Activated CD8-positive, alpha-beta memory T cell treated with anti-CD3 and anti-CD28 coated beads, Interleukin-2, amount 10 ng/mL, durations not matched to agents 7 days and 5 days (primary cell): ENCODE measurements around the gene ADAT1. TPM values are rescaled to one million over a fixed set of nuclear protein-coding genes. Genes with fewer than 3 reads are reported as not detected.
A peak's percentile ranks its signal among the peaks of the same experiment; 100 is the strongest.
"Not testable (repeated sequence)": the region's sequence is repeated elsewhere in the genome, so short reads cannot be mapped to it uniquely, and the experiment has no call there.

Experiments used
- ATAC-seq: fragments of 150-1000 bp; cut with Tn5 transposase; one replicate; pipeline ENCODE4 v1.10.0; 2021; ENCODE audit warnings: moderate library complexity
- CTCF ChIA-PET: fragments of 350-600 bp; sonication (Branson Sonifier 250); formaldehyde crosslinking; loops from one replicate; lab custom pipeline; 2021; ENCODE audit warnings: antibody characterized with exemption; lab: Charles Lee
- DNase-seq: peaks from one replicate; pipeline ENCODE4 v3.0.0-alpha.2; 2020
- H3K27ac Mint-ChIP-seq: one replicate; pipeline ENCODE4 v1.8.0; 2021; ENCODE audit warnings: mild to moderate bottlenecking, mixed read lengths
- H3K27me3 Mint-ChIP-seq: one replicate; pipeline ENCODE4 v1.8.0; 2021; ENCODE audit warnings: mixed read lengths
- H3K36me3 Mint-ChIP-seq: one replicate; pipeline ENCODE4 v1.8.0; 2021; ENCODE audit warnings: mild to moderate bottlenecking, mixed read lengths
- H3K4me1 Mint-ChIP-seq: one replicate; pipeline ENCODE4 v1.8.0; 2021; ENCODE audit warnings: mixed read lengths
- H3K4me3 Mint-ChIP-seq: one replicate; pipeline ENCODE4 v1.8.0; 2021; ENCODE audit warnings: mild to moderate bottlenecking, moderate library complexity, mixed read lengths
- H3K9me3 Mint-ChIP-seq: one replicate; pipeline ENCODE4 v1.8.0; 2022; ENCODE audit warnings: low read depth, mixed read lengths
- total RNA-seq, 2 experiments: library from RNA; stranded (reverse); gene quantifications; one replicate each; pipeline ENCODE4 v1.2.3, GENCODE V29; 2021

The ADAT1 gene
- total RNA-seq, 2 experiments from 2014 or later: 48.3 to 57.2 TPM

DNA sequence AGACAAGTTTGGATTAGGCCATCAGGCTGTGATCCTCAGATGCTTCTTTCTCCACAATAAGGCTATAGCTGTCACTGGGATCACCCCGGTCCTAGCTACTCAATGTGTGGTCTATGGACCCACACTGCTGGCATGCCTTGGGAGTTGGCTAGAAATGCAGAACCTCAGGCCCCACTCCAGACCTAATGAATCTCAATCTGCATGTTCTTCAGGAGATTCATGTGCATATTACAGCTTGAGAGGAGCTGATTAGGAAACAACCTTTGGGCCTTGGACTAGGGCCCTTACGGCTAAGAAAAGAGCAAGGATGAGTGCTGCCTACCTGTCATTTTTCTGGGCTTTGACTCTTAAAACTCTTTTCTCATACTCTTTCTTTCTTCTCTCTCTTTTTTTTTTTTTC, 7.5 kb downstream of the ADAT1 start:
- no peak for DNase-seq

DNA sequence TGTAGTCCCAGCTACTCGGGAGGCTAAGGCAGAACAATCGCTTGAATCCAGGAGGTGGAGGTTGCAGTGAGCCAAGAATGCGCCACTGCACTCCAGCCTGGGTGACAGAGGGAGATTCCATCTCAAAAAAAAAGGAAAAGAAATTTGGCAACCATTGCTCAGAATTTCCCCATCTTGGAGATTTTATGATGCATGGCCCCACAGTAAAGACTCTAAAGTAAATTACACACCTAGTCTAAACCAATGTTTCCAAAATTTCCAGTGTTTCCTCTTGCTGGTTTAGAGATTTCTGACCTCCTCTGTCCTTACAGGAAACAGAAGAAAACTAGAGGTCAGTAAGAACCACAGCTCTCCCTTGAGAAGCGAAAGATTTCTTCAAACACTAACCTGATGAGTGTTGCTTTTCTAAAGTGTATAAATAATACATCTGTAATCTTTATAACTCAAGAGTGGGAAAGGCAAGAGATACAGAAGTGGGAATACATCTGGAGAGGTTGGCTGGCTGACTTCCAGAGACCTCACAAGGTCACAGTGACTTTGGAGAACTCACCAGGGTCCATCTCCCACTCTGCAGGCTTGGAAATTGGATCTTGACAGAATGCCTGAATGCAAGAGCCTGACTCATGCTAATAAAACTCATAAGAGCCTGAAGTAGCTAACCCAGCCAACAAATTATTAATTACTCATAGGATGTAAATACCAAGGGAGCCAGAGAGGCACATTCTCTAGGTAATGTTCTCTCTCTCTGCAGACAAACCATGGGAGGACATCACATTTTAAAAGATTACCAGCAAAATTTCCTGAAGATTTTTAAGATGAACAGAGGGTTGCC, 8.8 kb downstream of the ADAT1 start:
- CTCF ChIA-PET: no interaction called here
- peaks cover 31% of the 10 kb centered on the region for H3K4me1 Mint-ChIP-seq
- H3K9me3 Mint-ChIP-seq: no peaks in the 10 kb centered on the region
- no peak overlapping the region for H3K27ac Mint-ChIP-seq
- no peak overlapping the region for H3K4me3 Mint-ChIP-seq
- DNase-seq: no peak
- no peak for ATAC-seq
- no peaks in the 10 kb centered on the region for H3K27me3 Mint-ChIP-seq
- peaks cover 60% of the 10 kb centered on the region for H3K36me3 Mint-ChIP-seq

More for the DNA sequence above, 7.5 kb downstream of the ADAT1 start:
- Mint-ChIP-seq H3K4me3 (no peak overlapping the region), H3K9me3 (no peaks in the 10 kb centered on the region), H3K27ac (peak overlapping the region; percentile 89), H3K4me1 (peaks cover 39% of the 10 kb centered on the region), H3K36me3 (peaks cover 63% of the 10 kb centered on the region), H3K27me3 (no peaks in the 10 kb centered on the region)
- CTCF ChIA-PET: interaction anchor here (0.6 to 1.6 kb wide), 4 partner anchors 34 to 416 kb away, joined by 3 to 5 read pairs (median 4); partner anchors contain the start of gene GABARAPL2
- no peak for ATAC-seq

DNA sequence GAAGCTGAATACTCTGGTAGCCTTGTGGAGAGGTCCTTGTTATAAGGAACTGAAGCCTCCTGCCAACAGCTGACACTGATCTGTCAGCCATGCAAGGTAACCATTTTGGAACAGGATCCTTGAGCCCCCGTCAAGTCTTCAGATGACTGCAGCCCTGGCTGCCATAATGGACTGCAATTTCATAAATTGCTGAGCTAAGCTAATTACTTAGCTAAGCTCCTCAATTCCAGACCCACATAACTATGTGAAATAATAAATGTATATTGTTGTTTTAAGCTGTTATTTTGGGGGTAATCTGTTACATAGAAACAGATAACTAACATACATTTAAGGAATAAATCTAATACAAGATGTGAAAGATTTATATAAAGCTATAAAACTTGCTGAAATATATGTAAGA, 16.6 kb downstream of the ADAT1 start:
- Mint-ChIP-seq H3K27me3 (no peaks in the 10 kb centered on the region), H3K27ac (no peak overlapping the region), H3K9me3 (peaks cover 8% of the 10 kb centered on the region), H3K4me1 (peaks cover 3% of the 10 kb centered on the region), H3K4me3 (no peak overlapping the region), H3K36me3 (peaks cover 57% of the 10 kb centered on the region)
- CTCF ChIA-PET: interaction anchor here (1.0 to 1.7 kb wide), 4 partner anchors 11 to 89 kb away, joined by 3 to 7 read pairs (median 6); no protein-coding TSS in a partner anchor
- DNase-seq: no peak
- no peak for ATAC-seq

DNA sequence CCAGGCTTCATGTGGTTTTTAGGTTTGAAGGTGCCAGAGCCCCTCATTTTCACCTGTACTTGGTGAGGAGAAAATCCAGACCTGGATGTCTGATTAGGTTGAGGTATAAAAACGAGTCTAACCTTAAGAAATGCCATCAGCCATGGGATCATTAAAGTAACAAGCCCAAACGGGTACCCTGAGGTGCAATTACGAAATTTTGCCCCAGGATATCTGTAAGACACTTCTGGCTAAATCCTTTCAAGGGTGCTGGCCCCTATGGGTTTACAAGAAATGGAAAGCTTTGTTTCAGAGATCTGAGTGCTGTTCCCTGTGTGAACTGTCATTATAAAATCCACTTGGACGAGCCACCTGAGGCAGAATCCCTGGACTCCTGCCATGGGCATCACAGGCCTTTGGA, 19.8 kb downstream of the ADAT1 start:
- CTCF ChIA-PET: no interaction called here
- no peak for DNase-seq

DNA sequence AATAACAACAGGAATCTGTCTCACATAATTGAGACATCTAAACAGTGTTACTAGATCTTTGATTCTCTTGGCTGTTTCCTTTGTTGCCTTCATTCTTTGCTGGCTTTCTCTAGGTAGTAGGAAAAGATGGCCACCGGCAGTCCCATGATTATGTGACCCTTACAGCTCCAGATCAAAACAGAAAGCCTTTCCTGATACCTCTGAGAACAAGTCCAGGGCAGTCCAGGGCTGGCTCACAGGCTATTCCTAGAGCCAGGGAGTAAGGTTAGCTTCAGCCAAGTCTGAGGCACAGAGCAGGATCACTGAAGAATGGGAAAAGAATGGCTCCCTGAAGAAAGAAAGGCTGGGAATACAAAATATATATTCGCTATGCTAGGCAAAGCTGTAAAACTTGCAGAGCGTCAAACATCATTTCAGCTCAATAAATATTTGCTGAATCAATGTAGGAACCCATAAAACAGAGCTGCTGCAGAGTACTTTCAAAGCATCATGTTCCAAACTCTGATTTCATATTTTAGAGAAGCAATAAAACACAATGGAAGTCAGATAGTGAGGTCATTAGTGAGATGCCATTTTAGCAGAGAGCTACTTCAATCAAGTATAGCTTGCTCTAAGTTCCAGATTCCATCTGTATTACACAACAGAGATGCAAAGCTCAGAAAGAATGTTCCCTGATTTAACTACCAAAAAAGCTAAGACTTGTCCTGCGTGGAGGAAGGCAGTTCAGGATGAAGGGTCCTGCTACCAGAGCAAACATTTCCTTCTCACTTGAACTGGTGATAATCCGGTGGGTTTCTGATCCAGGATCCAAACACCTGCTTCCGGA, 23.4 kb downstream of the ADAT1 start:
- Mint-ChIP-seq H3K27ac (no peak overlapping the region), H3K9me3 (peaks cover 10% of the 10 kb centered on the region), H3K4me1 (peaks cover 6% of the 10 kb centered on the region), H3K36me3 (peaks cover 67% of the 10 kb centered on the region), H3K27me3 (no peaks in the 10 kb centered on the region), H3K4me3 (no peak overlapping the region)
- DNase-seq (no peak), ATAC-seq (no peak)
- CTCF ChIA-PET: no interaction called here

More for the DNA sequence above, 19.8 kb downstream of the ADAT1 start:
- no peak for ATAC-seq
- Mint-ChIP-seq H3K4me1 (peaks cover 3% of the 10 kb centered on the region), H3K36me3 (peaks cover 73% of the 10 kb centered on the region), H3K4me3 (no peak overlapping the region), H3K9me3 (peaks cover 8% of the 10 kb centered on the region), H3K27me3 (no peaks in the 10 kb centered on the region), H3K27ac (no peak overlapping the region)

DNA sequence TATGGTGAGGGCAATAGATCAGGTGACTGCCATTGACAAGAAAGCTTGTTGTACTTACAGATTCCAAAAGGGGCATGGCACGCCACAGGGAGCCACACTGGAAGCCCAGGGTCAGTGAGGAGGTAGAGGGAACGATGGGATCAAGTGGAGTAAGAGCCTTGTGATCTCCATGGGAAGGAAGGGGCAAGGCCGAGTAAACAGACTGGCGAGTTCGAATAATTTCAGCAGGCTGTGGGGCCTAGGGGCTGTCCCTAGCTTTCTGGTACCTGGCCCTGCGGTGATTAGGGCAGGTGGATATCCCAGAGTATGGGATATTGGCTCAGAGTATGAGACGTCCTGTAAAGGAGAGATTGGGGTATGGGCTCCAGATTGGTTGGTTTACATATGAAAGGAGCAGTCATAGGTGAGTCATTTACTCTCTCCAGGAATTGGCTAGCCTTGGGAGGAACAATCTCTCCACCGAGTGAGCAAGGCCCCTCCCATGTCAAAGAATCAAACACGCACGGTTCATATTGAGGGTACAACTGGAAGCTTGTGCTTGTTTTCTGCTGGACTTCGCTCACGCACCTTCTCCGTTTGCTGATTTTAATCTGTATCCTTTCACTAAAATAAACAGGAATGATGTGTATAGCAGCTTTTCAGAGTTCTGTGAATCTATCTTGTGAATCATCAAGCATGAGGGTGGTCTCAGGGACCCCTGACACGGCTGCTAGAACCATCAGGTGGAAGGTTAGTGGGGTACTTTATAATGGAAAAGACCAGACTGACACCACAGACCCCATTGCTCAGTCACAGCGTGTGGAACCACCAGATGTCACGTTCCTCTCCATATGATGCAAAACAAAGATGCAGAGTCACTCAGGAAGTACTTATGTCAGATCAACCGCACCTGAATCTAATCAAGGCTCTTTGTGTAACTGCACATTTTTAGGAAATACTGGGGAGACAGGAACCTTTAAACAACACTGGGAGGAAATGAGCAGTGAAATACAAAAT, 29.0 kb downstream of the ADAT1 start:
- ATAC-seq (peak; percentile 33), DNase-seq (peak; percentile 46)
- Mint-ChIP-seq H3K27me3 (no peaks in the 10 kb centered on the region), H3K27ac (peak overlapping the region; percentile 27), H3K4me1 (peaks cover 16% of the 10 kb centered on the region), H3K36me3 (peaks cover 20% of the 10 kb centered on the region), H3K4me3 (no peak overlapping the region), H3K9me3 (peaks cover 2% of the 10 kb centered on the region)
- CTCF ChIA-PET: interaction anchor here (1.0 kb wide), 1 partner anchor 77 kb away, joined by 3 read pairs; no protein-coding TSS in a partner anchor

DNA sequence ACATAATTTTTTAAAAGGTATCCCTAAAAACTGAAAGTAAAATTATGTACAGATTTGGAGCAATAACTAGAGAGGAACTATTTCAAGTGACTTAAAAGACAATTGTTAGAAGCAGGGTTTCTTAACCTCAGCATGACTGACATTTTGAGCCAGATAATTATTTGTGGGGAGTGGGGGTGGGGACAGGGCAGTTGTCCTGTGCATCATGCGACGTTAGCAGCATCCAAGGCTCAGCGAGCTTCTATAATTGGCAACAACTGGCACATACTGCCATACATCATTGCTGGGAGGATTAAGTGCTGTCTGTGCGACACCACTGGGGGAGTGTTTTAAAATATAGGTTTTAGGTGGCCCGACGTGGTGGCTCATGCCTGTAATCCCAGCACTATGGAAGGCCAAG, 29.8 kb downstream of the ADAT1 start:
- Mint-ChIP-seq H3K4me3 (no peak overlapping the region), H3K9me3 (peaks cover 2% of the 10 kb centered on the region), H3K27me3 (no peaks in the 10 kb centered on the region), H3K4me1 (peaks cover 16% of the 10 kb centered on the region), H3K36me3 (peaks cover 19% of the 10 kb centered on the region), H3K27ac (no peak overlapping the region)
- DNase-seq: no peak
- CTCF ChIA-PET: interaction anchor here (1.0 kb wide), 1 partner anchor 76 kb away, joined by 3 read pairs; no protein-coding TSS in a partner anchor
- no peak for ATAC-seq

DNA sequence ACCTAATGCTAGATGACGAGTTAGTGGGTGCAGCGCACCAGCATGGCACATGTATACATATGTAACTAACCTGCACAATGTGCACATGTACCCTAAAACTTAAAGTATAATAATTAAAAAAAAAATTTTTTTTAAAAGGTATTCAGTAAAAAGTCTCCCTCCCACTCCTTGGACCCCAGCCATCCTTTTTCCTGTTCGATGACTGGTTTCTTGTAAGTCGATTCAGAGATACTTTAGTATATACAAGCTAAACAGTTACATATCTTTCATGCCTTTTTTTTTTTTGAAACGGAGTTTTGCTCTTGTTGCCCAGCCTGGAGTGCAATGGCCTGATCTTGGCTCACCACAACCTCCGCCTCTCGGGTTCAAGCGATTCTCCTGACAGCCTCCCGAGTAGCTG, 31.2 kb downstream of the ADAT1 start:
- DNase-seq, H3K4me3 Mint-ChIP-seq, ATAC-seq, H3K36me3 Mint-ChIP-seq, H3K27ac Mint-ChIP-seq, H3K27me3 Mint-ChIP-seq, CTCF ChIA-PET, H3K9me3 Mint-ChIP-seq: not testable (repeated sequence)
- peaks cover 16% of the 10 kb centered on the region for H3K4me1 Mint-ChIP-seq

DNA sequence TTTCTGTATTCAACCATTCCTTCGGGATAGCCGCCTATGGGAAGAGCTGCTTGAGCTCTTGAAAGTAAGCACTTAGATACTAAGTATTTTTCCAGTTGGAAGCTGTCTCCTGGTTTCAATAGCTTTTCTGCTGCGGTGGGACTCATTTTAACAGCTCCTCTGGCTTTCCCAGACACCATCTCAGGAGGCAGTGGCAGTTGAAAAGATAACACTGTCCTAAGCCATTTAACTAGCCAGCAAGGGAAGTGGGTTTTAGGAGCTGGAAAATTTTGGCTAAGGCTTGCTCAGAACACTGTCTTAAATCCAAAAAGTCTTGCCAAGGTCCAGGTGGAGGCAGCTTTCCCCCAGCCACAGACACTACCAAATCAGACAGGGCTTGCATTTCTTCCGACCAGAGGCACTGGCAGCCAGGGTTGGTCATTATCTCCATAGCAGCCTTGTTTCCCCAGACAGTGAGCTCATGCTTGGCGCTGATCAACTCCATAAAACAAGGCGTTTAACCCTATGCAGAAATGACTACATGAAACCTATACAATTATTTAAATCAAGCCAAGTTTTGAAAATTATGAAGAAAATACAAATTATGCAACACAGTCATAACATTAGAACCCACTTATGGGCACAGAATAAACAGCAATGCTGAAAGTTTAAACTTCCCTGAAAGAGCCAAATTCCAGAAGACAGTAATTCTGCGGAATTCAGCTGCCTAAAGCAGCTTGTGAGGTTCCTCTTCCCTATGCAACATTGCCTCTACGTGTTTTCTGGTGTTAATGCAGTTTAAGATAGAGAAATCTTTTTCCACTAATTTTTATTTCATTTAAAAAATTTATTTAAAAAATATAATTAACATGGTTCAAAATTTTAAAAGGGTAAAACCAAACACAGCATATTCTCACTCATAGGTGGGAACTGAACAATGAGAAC, 31.9 kb downstream of the ADAT1 start:
- no peaks in the 10 kb centered on the region for H3K27me3 Mint-ChIP-seq
- H3K27ac Mint-ChIP-seq: no peak overlapping the region
- no peaks in the 10 kb centered on the region for H3K9me3 Mint-ChIP-seq
- DNase-seq (no peak), ATAC-seq (no peak)
- no peak overlapping the region for H3K4me3 Mint-ChIP-seq
- CTCF ChIA-PET: no interaction called here
- peaks cover 16% of the 10 kb centered on the region for H3K4me1 Mint-ChIP-seq
- peaks cover 5% of the 10 kb centered on the region for H3K36me3 Mint-ChIP-seq

DNA sequence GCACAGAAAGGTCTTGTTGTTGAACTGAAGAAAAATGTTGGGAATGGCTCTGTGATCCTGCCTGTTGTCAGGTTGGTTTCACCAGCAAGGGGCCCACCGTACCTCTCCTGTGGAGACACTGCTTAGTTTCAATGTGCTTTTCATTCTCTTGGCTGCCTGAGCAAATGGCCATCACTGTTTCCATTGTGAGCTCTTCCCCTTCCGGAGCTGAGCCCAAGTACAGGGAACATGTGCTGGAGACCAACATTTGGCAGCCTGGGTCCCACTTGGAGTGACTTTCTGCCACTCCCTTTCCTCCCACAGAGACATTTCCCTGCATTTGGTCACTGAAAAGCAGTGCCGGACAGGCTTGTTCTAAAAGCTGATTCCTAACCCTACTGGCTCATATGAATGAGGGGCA, 33.8 kb downstream of the ADAT1 start:
- Mint-ChIP-seq H3K27me3 (no peaks in the 10 kb centered on the region), H3K4me3 (no peak overlapping the region), H3K9me3 (no peaks in the 10 kb centered on the region), H3K36me3 (peaks cover 1% of the 10 kb centered on the region), H3K27ac (no peak overlapping the region), H3K4me1 (peaks cover 11% of the 10 kb centered on the region)
- DNase-seq (no peak), ATAC-seq (no peak)
- CTCF ChIA-PET: no interaction called here

DNA sequence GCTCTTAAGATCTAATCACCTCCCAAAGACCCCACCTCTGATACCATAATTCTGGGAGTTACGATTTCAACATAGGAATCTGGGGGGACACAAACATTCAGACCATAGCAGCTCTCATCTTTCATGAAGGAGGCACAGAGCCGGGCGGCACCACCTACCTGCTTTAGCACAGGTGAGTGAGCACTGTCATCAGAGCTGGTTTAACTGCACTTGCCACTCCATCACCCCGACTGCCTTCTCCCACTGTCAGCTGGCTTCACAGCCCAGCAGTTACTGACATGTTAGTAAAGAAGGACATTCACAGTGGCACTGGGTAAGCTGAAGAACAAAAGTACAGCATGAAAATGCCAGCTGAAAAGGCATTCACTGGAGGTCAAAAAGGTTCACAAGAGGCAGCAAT, 34.4 kb downstream of the ADAT1 start:
- Mint-ChIP-seq H3K4me1 (peaks cover 6% of the 10 kb centered on the region), H3K4me3 (no peak overlapping the region), H3K27ac (no peak overlapping the region), H3K27me3 (no peaks in the 10 kb centered on the region), H3K9me3 (no peaks in the 10 kb centered on the region), H3K36me3 (peaks cover under 1% of the 10 kb centered on the region)
- CTCF ChIA-PET: no interaction called here
- ATAC-seq: no peak
- DNase-seq: no peak

DNA sequence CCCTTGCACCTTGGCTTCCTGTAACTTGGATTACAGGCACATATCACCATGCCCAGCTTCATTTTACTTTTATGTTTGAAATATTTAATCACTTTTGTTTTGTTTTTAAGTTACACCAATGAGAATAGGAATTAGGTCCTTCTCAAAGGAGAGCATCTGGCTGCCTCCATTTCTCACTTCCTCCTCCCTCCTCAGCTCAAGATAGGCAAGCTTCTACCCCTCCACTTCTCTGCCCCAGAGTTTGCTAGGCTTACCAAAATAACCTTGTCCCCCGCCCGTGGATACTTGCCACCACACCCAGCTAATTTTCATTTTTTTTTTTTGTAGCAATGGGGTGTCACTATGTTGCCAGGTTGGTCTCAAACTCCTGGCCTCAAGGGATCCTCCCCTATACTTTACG, 39.0 kb downstream of the ADAT1 start:
- H3K4me3 Mint-ChIP-seq: no peak overlapping the region
- CTCF ChIA-PET: no interaction called here
- ATAC-seq (no peak), DNase-seq (no peak)
- no peak overlapping the region for H3K27ac Mint-ChIP-seq
- peaks cover 13% of the 10 kb centered on the region for H3K36me3 Mint-ChIP-seq
- no peaks in the 10 kb centered on the region for H3K27me3 Mint-ChIP-seq
- no peaks in the 10 kb centered on the region for H3K9me3 Mint-ChIP-seq
- H3K4me1 Mint-ChIP-seq: peaks cover 6% of the 10 kb centered on the region
